ENCODE results near the gene OSBPL6. TPM values are rescaled to one million over a fixed set of nuclear protein-coding genes. Genes with fewer than 3 reads are reported as not detected.

Gene OSBPL6
- total RNA-seq, 6 experiments from 2014 or later, result 2.4 to 4.1 (median 3.1) TPM

- WGBS (ENCODE audit: insufficient coverage, low coverage, low lambda C conversion rate, missing lambda C conversion rate), result 37% methylated on average over 2 of the region's 2 CpGs
- DNase-seq, result no peak
- Histone ChIP-seq H3K4me1 (no peaks in the 10 kb centered on the region), H3K27ac (no peak overlapping the region), H3K4me3 (no peak overlapping the region), H3K27me3 (no peaks in the 10 kb centered on the region), H3K36me3 (no peaks in the 10 kb centered on the region), H3K9me3 (no peaks in the 10 kb centered on the region)
- no peak for ATAC-seq
- TF ChIP-seq POLR2A (IDR thresholded peaks at IDR 0.05), result no peak
- TF ChIP-seq CTCF (IDR thresholded peaks at IDR 0.05), result no peak
- intact Hi-C loops (cut with DNase I), result no loop called here
These were observed 69.9 kb downstream of the OSBPL6 start for GRCh38 chr2:178264211-178264610.

GRCh38 chr2:178265851-178266250 lies 71.5 kb downstream of the OSBPL6 start:
- TF ChIP-seq CTCF (IDR thresholded peaks at IDR 0.05) (no peak), POLR2A (IDR thresholded peaks at IDR 0.05) (no peak)
- ATAC-seq (no peak), DNase-seq (no peak)
- WGBS (ENCODE audit: insufficient coverage, low coverage, low lambda C conversion rate, missing lambda C conversion rate), result 85% methylated on average over 3 of the region's 6 CpGs
- Histone ChIP-seq H3K4me3 (no peak overlapping the region), H3K4me1 (no peaks in the 10 kb centered on the region), H3K27me3 (no peaks in the 10 kb centered on the region), H3K27ac (no peak overlapping the region), H3K36me3 (no peaks in the 10 kb centered on the region), H3K9me3 (no peaks in the 10 kb centered on the region)
- intact Hi-C loops (cut with DNase I), result no loop called here

- Histone ChIP-seq H3K9me3 (no peaks in the 10 kb centered on the region), H3K4me1 (no peaks in the 10 kb centered on the region), H3K36me3 (no peaks in the 10 kb centered on the region), H3K4me3 (no peak overlapping the region), H3K27ac (no peak overlapping the region), H3K27me3 (no peaks in the 10 kb centered on the region)
- intact Hi-C loops (cut with DNase I), result no loop called here
- TF ChIP-seq CTCF (IDR thresholded peaks at IDR 0.05) (no peak), POLR2A (IDR thresholded peaks at IDR 0.05) (no peak)
- DNase-seq (no peak), ATAC-seq (no peak)
- no CpG with 5 or more reads among the region's 5 CpGs for WGBS (ENCODE audit: insufficient coverage, low coverage, low lambda C conversion rate, missing lambda C conversion rate)
These were observed 72.1 kb downstream of the OSBPL6 start for GRCh38 chr2:178266445-178266844.

- intact Hi-C loops (cut with DNase I), result no loop called here
- 75% methylated on average over 2 of the region's 2 CpGs for WGBS (ENCODE audit: insufficient coverage, low coverage, low lambda C conversion rate, missing lambda C conversion rate)
- no peak for DNase-seq
- Histone ChIP-seq H3K27ac (no peak overlapping the region), H3K4me1 (peaks cover 0 to 5% (median under 1%) of the 10 kb centered on the region in 4 donors), H3K9me3 (no peaks in the 10 kb centered on the region), H3K4me3 (no peak overlapping the region), H3K27me3 (no peaks in the 10 kb centered on the region), H3K36me3 (no peaks in the 10 kb centered on the region)
- TF ChIP-seq CTCF (IDR thresholded peaks at IDR 0.05) (no peak), POLR2A (IDR thresholded peaks at IDR 0.05) (no peak)
- ATAC-seq, result no peak
These were observed 73.3 kb downstream of the OSBPL6 start for GRCh38 chr2:178267660-178268059.

- intact Hi-C loops (cut with DNase I), result no loop called here
- ATAC-seq (no peak), DNase-seq (no peak)
- Histone ChIP-seq H3K9me3 (no peaks in the 10 kb centered on the region), H3K27me3 (no peaks in the 10 kb centered on the region), H3K36me3 (no peaks in the 10 kb centered on the region), H3K4me3 (no peak overlapping the region), H3K4me1 (peaks cover 0 to 5% (median under 1%) of the 10 kb centered on the region in 4 donors), H3K27ac (no peak overlapping the region)
- TF ChIP-seq CTCF (IDR thresholded peaks at IDR 0.05) (no peak), POLR2A (IDR thresholded peaks at IDR 0.05) (no peak)
These were observed 74.1 kb downstream of the OSBPL6 start for GRCh38 chr2:178268435-178268834.

Measured in right lobe of liver (tissue), 6 donors.